HG03039 (cell line): ENCODE results near the gene KLRB1.
"Not testable (repeated sequence)": the region's sequence is repeated elsewhere in the genome, so short reads cannot be mapped to it uniquely, and the experiment has no call there.

ENCODE experiments used
- ATAC-seq: cut with Tn5 transposase; IDR thresholded peaks from one replicate; pipeline ENCODE4 v1.9.1; 2021; ENCODE audit warnings: mild to moderate bottlenecking, moderate library complexity; ENCODE audit not compliant: unreplicated experiment

KLRB1 gene

GRCh38 chr12:9625019-9625418, 17.3 kb upstream of the KLRB1 start:
- no peak for ATAC-seq

GRCh38 chr12:9619411-9620179, 11.9 kb upstream of the KLRB1 start:
- no peak for ATAC-seq

- ATAC-seq, result not testable (repeated sequence)
Observed at GRCh38 chr12:9618906-9619305, 11.2 kb upstream of the KLRB1 start.

- no peak for ATAC-seq
Observed at GRCh38 chr12:9617124-9617523, 9.4 kb upstream of the KLRB1 start.

GRCh38 chr12:9615420-9616136, 7.9 kb upstream of the KLRB1 start:
- no peak for ATAC-seq

GRCh38 chr12:9610606-9611005, 2.9 kb upstream of the KLRB1 start:
- not testable (repeated sequence) for ATAC-seq

GRCh38 chr12:9606736-9607372, 862 bp downstream of the KLRB1 start:
- ATAC-seq, result no peak

GRCh38 chr12:9606247-9606646, 1.5 kb downstream of the KLRB1 start:
- no peak for ATAC-seq

GRCh38 chr12:9605483-9605882, 2.2 kb downstream of the KLRB1 start:
- no peak for ATAC-seq

- ATAC-seq, result no peak
Observed at GRCh38 chr12:9604287-9604686, 3.4 kb downstream of the KLRB1 start.

- ATAC-seq, result not testable (repeated sequence)
Observed at GRCh38 chr12:9600426-9600825, 7.3 kb downstream of the KLRB1 start.

GRCh38 chr12:9598363-9598762, 9.4 kb downstream of the KLRB1 start:
- no peak for ATAC-seq

- no peak for ATAC-seq
Observed at GRCh38 chr12:9597365-9597764, 10.4 kb downstream of the KLRB1 start.

GRCh38 chr12:9590441-9590840, 17.3 kb downstream of the KLRB1 start:
- no peak for ATAC-seq

- no peak for ATAC-seq
Observed at GRCh38 chr12:9588749-9589148, 19.0 kb downstream of the KLRB1 start.

- ATAC-seq, result no peak
Observed at GRCh38 chr12:9587987-9588600, 19.6 kb downstream of the KLRB1 start.

GRCh38 chr12:9577729-9578128, 30.0 kb downstream of the KLRB1 start:
- ATAC-seq, result not testable (repeated sequence)

GRCh38 chr12:9567151-9567550, 40.6 kb downstream of the KLRB1 start:
- ATAC-seq, result not testable (repeated sequence)

- ATAC-seq, result not testable (repeated sequence)
Observed at GRCh38 chr12:9566113-9566512, 41.6 kb downstream of the KLRB1 start.

- ATAC-seq, result not testable (repeated sequence)
Observed at GRCh38 chr12:9564418-9564817, 43.3 kb downstream of the KLRB1 start.

- ATAC-seq, result not testable (repeated sequence)
Observed at GRCh38 chr12:9562841-9563453, 44.8 kb downstream of the KLRB1 start.
